ENCODE results near the gene FGF1. TPM values are rescaled to one million over a fixed set of nuclear protein-coding genes. Genes with fewer than 3 reads are reported as not detected.

The FGF1 gene
- total RNA-seq, 4 donors from 2014 or later, result 0.81 to 1.3 (median 1.2) TPM

GRCh38 chr5:142587354-142587965 is 98.4 kb downstream of the FGF1 start:
- intact Hi-C loops (cut with DNase I), result no loop called here
- 58 to 66% methylated on average over 6 of the region's 6 CpGs for WGBS, 2 donors
- Histone ChIP-seq H3K9me3 (no peaks in the 10 kb centered on the region), H3K27ac (no peak overlapping the region), H3K4me1 (no peaks in the 10 kb centered on the region), H3K27me3 (no peaks in the 10 kb centered on the region), H3K4me3 (replicated peaks in 1 of 3) (no peak overlapping the region), H3K36me3 (no peaks in the 10 kb centered on the region)
- TF ChIP-seq POLR2A (IDR thresholded peaks at IDR 0.05), result no peak
- TF ChIP-seq CTCF (IDR thresholded peaks at IDR 0.05), result peak in 4 of 6 experiments; percentile 10 to 40 (median 32)
- peak in 1 of 2 donors; percentile 12 for DNase-seq

- no peak for DNase-seq
- TF ChIP-seq CTCF (IDR thresholded peaks at IDR 0.05) (no peak), POLR2A (IDR thresholded peaks at IDR 0.05) (no peak)
- Histone ChIP-seq H3K27ac (no peak overlapping the region), H3K27me3 (no peaks in the 10 kb centered on the region), H3K4me3 (replicated peaks in 1 of 3) (no peak overlapping the region), H3K4me1 (no peaks in the 10 kb centered on the region), H3K9me3 (no peaks in the 10 kb centered on the region), H3K36me3 (no peaks in the 10 kb centered on the region)
- intact Hi-C loops (cut with DNase I), result no loop called here
- 91 to 93% methylated on average over 4 of the region's 4 CpGs for WGBS, 2 donors
Observed at GRCh38 chr5:142586552-142586951, 99.3 kb downstream of the FGF1 start.

- Histone ChIP-seq H3K27ac (no peak overlapping the region), H3K4me1 (no peaks in the 10 kb centered on the region), H3K27me3 (no peaks in the 10 kb centered on the region), H3K36me3 (no peaks in the 10 kb centered on the region), H3K4me3 (replicated peaks in 1 of 3) (no peak overlapping the region), H3K9me3 (no peaks in the 10 kb centered on the region)
- TF ChIP-seq CTCF (IDR thresholded peaks at IDR 0.05) (no peak), POLR2A (IDR thresholded peaks at IDR 0.05) (no peak)
- intact Hi-C loops (cut with DNase I), result no loop called here
- WGBS, 2 donors, result 85 to 97% methylated on average over 4 of the region's 4 CpGs
- no peak for DNase-seq
Observed at GRCh38 chr5:142585451-142585850, 100.4 kb downstream of the FGF1 start.

- Histone ChIP-seq H3K36me3 (no peaks in the 10 kb centered on the region), H3K27ac (no peak overlapping the region), H3K4me1 (no peaks in the 10 kb centered on the region), H3K9me3 (no peaks in the 10 kb centered on the region), H3K4me3 (replicated peaks in 1 of 3) (no peak overlapping the region), H3K27me3 (no peaks in the 10 kb centered on the region)
- TF ChIP-seq POLR2A (IDR thresholded peaks at IDR 0.05), result no peak
- WGBS, 2 donors, result 76 to 86% methylated on average over 1 of the region's 1 CpG
- no peak for DNase-seq
- intact Hi-C loops (cut with DNase I), result no loop called here
Observed at GRCh38 chr5:142584891-142585290, 101.0 kb downstream of the FGF1 start.

- TF ChIP-seq POLR2A (IDR thresholded peaks at IDR 0.05) (no peak), CTCF (IDR thresholded peaks at IDR 0.05) (no peak)
- Histone ChIP-seq H3K27ac (no peak overlapping the region), H3K4me1 (no peaks in the 10 kb centered on the region), H3K4me3 (replicated peaks in 1 of 3) (no peak overlapping the region), H3K27me3 (no peaks in the 10 kb centered on the region), H3K36me3 (no peaks in the 10 kb centered on the region), H3K9me3 (no peaks in the 10 kb centered on the region)
- DNase-seq, result no peak
- intact Hi-C loops (cut with DNase I), result no loop called here
- WGBS, 2 donors, result 90 to 94% methylated on average over 3 of the region's 3 CpGs
Observed at GRCh38 chr5:142578161-142578830, 107.6 kb downstream of the FGF1 start.
